MM.1S (cell line): ENCODE data around the gene EIF4H.

Experiments
- DNase-seq: peaks from one replicate; pipeline ENCODE4 v3.0.0-alpha.2; 2015
- H2AFZ ChIP-seq: fragments of 300-600 bp; sonication (generic); 2 replicates; pipeline ENCODE4 v1.6.0; 2016; ENCODE audit warnings: antibody characterized with exemption, low read length
- H3F3A ChIP-seq: fragments of 300-600 bp; sonication (generic); 2 replicates; pipeline ENCODE4 v1.6.1; 2016; ENCODE audit warnings: mild to moderate bottlenecking, antibody characterized with exemption, low read length, moderate library complexity, mixed read lengths; ENCODE audit not compliant: insufficient read depth
- H3K27ac ChIP-seq: fragments of 300-600 bp; sonication (generic); 2 replicates; pipeline ENCODE4 v1.5.1; 2016; ENCODE audit warnings: mild to moderate bottlenecking, low read length
- H3K27me3 ChIP-seq: fragments of 300-600 bp; sonication (generic); replicated peaks from 2 replicates; pipeline ENCODE4 v1.6.0; 2016; ENCODE audit warnings: low read length; ENCODE audit not compliant: insufficient read depth
- H3K36me3 ChIP-seq: fragments of 300-600 bp; sonication (generic); replicated peaks from 2 replicates; pipeline ENCODE4 v1.6.1; 2016; ENCODE audit warnings: mild to moderate bottlenecking, low read length, mixed read lengths; ENCODE audit not compliant: insufficient read depth
- H3K4me1 ChIP-seq: fragments of 300-600 bp; sonication (generic); 2 replicates; pipeline ENCODE4 v1.6.1; 2016; ENCODE audit warnings: low read length, mixed read lengths
- H3K4me2 ChIP-seq: fragments of 300-600 bp; sonication (generic); 2 replicates; pipeline ENCODE4 v1.6.0; 2016; ENCODE audit warnings: low read depth, low read length
- H3K4me3 ChIP-seq: fragments of 300-600 bp; sonication (generic); 2 replicates; pipeline ENCODE4 v1.5.1; 2016; ENCODE audit warnings: low read length, mixed read lengths
- H3K79me2 ChIP-seq: fragments of 300-600 bp; sonication (generic); 2 replicates; pipeline ENCODE4 v1.6.1; 2016; ENCODE audit warnings: mixed run types, low read length, mixed read lengths
- H3K9ac ChIP-seq: fragments of 300-600 bp; sonication (generic); 2 replicates; pipeline ENCODE4 v1.6.1; 2016; ENCODE audit warnings: low read length, mixed read lengths
- H3K9me2 ChIP-seq: fragments of 300-600 bp; sonication (generic); replicated peaks from 2 replicates; pipeline ENCODE4 v1.6.1; 2016; ENCODE audit warnings: mild to moderate bottlenecking, low read length, mixed read lengths; ENCODE audit not compliant: insufficient read depth
- H3K9me3 ChIP-seq: fragments of 300-600 bp; sonication (generic); replicated peaks from 2 replicates; pipeline ENCODE4 v1.6.1; 2016; ENCODE audit warnings: mild to moderate bottlenecking, low read length, mixed read lengths; ENCODE audit not compliant: insufficient read depth
- H4K20me1 ChIP-seq: fragments of 300-600 bp; sonication (generic); 2 replicates; pipeline ENCODE4 v1.6.1; 2016; ENCODE audit warnings: mild to moderate bottlenecking, low read length, moderate library complexity, mixed read lengths; ENCODE audit not compliant: insufficient read depth
- EZH2 ChIP-seq: fragments of 300-600 bp; sonication (generic); optimal IDR thresholded peaks from 2 replicates; pipeline ENCODE3; 2017; ENCODE audit warnings: low read depth, mild to moderate bottlenecking, antibody characterized with exemption, low read length, mixed read lengths
- EZH2phosphoT487 ChIP-seq: fragments of 300-600 bp; sonication (generic); IDR thresholded peaks from 2 replicates; pipeline ENCODE4 v1.6.1; 2018; ENCODE audit warnings: antibody characterized with exemption, low read length
- TF ChIP-seq, protein P1 (sequence below): fragments of 300-600 bp; sonication (generic); IDR thresholded peaks from 2 replicates; pipeline ENCODE4 v1.5.1; 2016; ENCODE audit warnings: antibody characterized with exemption, low read length, mixed read lengths

EIF4H gene

GRCh38 chr7:74138945-74139843 lies 35.0 kb upstream of the EIF4H start:
- H2AFZ ChIP-seq: no peak overlapping the region
- no peak overlapping the region for H3K9ac ChIP-seq
- H3K9me2 ChIP-seq: no peaks in the 10 kb centered on the region
- no peaks in the 10 kb centered on the region for H3K79me2 ChIP-seq
- TF ChIP-seq EZH2phosphoT487: no peak
- TF ChIP-seq, protein P1, sequence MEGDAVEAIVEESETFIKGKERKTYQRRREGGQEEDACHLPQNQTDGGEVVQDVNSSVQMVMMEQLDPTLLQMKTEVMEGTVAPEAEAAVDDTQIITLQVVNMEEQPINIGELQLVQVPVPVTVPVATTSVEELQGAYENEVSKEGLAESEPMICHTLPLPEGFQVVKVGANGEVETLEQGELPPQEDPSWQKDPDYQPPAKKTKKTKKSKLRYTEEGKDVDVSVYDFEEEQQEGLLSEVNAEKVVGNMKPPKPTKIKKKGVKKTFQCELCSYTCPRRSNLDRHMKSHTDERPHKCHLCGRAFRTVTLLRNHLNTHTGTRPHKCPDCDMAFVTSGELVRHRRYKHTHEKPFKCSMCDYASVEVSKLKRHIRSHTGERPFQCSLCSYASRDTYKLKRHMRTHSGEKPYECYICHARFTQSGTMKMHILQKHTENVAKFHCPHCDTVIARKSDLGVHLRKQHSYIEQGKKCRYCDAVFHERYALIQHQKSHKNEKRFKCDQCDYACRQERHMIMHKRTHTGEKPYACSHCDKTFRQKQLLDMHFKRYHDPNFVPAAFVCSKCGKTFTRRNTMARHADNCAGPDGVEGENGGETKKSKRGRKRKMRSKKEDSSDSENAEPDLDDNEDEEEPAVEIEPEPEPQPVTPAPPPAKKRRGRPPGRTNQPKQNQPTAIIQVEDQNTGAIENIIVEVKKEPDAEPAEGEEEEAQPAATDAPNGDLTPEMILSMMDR: no peak
- TF ChIP-seq EZH2: no peak
- H3K4me2 ChIP-seq: no peak overlapping the region
- no peaks in the 10 kb centered on the region for H3K9me3 ChIP-seq
- H3K4me1 ChIP-seq: no peaks in the 10 kb centered on the region
- no peak overlapping the region for H3K27ac ChIP-seq
- DNase-seq: no peak
- no peaks in the 10 kb centered on the region for H3K27me3 ChIP-seq
- H4K20me1 ChIP-seq: no peaks in the 10 kb centered on the region
- no peaks in the 10 kb centered on the region for H3F3A ChIP-seq
- no peaks in the 10 kb centered on the region for H3K36me3 ChIP-seq
- no peak overlapping the region for H3K4me3 ChIP-seq

GRCh38 chr7:74141705-74142104 lies 32.5 kb upstream of the EIF4H start:
- no peak for TF ChIP-seq EZH2phosphoT487
- TF ChIP-seq, protein P1: no peak
- no peak for TF ChIP-seq EZH2
- Histone ChIP-seq H3K9me3 (no peaks in the 10 kb centered on the region), H3K27me3 (no peaks in the 10 kb centered on the region), H3K9ac (no peak overlapping the region), H3K4me3 (no peak overlapping the region), H3F3A (no peaks in the 10 kb centered on the region), H3K36me3 (no peaks in the 10 kb centered on the region), H3K9me2 (no peaks in the 10 kb centered on the region), H4K20me1 (no peaks in the 10 kb centered on the region), H3K4me1 (no peaks in the 10 kb centered on the region), H3K79me2 (no peaks in the 10 kb centered on the region), H3K27ac (no peak overlapping the region), H3K4me2 (no peak overlapping the region), H2AFZ (no peak overlapping the region)
- no peak for DNase-seq

- H4K20me1 ChIP-seq: no peaks in the 10 kb centered on the region
- H3K27ac ChIP-seq: no peak overlapping the region
- no peaks in the 10 kb centered on the region for H3K4me1 ChIP-seq
- no peak overlapping the region for H3K9ac ChIP-seq
- no peaks in the 10 kb centered on the region for H3K79me2 ChIP-seq
- no peaks in the 10 kb centered on the region for H3K36me3 ChIP-seq
- H2AFZ ChIP-seq: no peak overlapping the region
- no peaks in the 10 kb centered on the region for H3F3A ChIP-seq
- no peaks in the 10 kb centered on the region for H3K9me2 ChIP-seq
- no peak for DNase-seq
- TF ChIP-seq, protein P1: no peak
- no peak for TF ChIP-seq EZH2phosphoT487
- no peak for TF ChIP-seq EZH2
- H3K4me2 ChIP-seq: no peak overlapping the region
- no peaks in the 10 kb centered on the region for H3K9me3 ChIP-seq
- H3K4me3 ChIP-seq: no peak overlapping the region
- H3K27me3 ChIP-seq: no peaks in the 10 kb centered on the region
Observed at GRCh38 chr7:74143383-74143782, 30.8 kb upstream of the EIF4H start.
